Measurements from ENCODE around the gene GSTM2. TPM values are rescaled to one million over a fixed set of nuclear protein-coding genes. Genes with fewer than 3 reads are reported as not detected.

Gene GSTM2
- total and polyA plus RNA-seq, 11 donors: 20.5 to 101 (median 62.3) TPM

GRCh38 chr1:109622137-109622892 lies 45.5 kb upstream of the GSTM2 start:
- DNase-seq (no peak), ATAC-seq (no peak)
- peaks cover 0 to 16% (median 10%) of the 10 kb centered on the region in 9 donors for H3K36me3 ChIP-seq
- H3K9me3 ChIP-seq: no peaks in the 10 kb centered on the region
- WGBS, 4 donors: 88 to 92% (median 89%) methylated on average over 11 of the region's 11 CpGs
- TF ChIP-seq, protein P1, sequence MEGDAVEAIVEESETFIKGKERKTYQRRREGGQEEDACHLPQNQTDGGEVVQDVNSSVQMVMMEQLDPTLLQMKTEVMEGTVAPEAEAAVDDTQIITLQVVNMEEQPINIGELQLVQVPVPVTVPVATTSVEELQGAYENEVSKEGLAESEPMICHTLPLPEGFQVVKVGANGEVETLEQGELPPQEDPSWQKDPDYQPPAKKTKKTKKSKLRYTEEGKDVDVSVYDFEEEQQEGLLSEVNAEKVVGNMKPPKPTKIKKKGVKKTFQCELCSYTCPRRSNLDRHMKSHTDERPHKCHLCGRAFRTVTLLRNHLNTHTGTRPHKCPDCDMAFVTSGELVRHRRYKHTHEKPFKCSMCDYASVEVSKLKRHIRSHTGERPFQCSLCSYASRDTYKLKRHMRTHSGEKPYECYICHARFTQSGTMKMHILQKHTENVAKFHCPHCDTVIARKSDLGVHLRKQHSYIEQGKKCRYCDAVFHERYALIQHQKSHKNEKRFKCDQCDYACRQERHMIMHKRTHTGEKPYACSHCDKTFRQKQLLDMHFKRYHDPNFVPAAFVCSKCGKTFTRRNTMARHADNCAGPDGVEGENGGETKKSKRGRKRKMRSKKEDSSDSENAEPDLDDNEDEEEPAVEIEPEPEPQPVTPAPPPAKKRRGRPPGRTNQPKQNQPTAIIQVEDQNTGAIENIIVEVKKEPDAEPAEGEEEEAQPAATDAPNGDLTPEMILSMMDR (IDR thresholded peaks at IDR 0.05): no peak
- no peak for TF ChIP-seq POLR2A (IDR thresholded peaks at IDR 0.05)
- no peaks in the 10 kb centered on the region for H3K27me3 ChIP-seq
- peaks cover 0 to 69% (median 34%) of the 10 kb centered on the region in 12 donors for H3K4me1 ChIP-seq
- peak overlapping the region in 2 of 12 donors; percentile 74 to 86 for H3K4me3 ChIP-seq
- intact Hi-C loops (cut with DNase I): loop anchor here in 1 of 10 donors (5.0 kb wide), 1 partner anchor 75 kb away; the partner anchor contains the start of gene GNAI3
- peak overlapping the region in 1 of 12 donors; percentile 13 for H3K27ac ChIP-seq

DNA sequence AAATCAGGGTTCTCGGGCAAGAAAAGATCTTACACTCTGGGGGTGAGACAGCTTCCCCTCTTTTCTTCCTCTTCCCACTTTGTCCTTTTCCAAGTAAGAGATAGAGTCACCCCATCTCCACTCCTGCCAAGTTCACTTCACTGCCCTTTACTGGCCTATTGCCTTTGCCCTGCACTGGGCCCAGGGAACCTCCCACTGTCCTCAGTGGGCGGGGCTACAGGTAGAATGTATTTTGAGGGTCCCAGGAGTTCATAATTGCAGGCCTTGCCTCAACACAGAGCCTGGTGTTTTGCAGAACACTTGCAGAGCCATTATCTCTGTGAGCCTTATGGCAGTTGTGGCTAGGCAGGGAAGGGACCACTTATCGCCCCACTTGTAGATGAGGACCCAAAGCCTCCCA lies 45.0 kb upstream of the GSTM2 start:
- no peak for TF ChIP-seq POLR2A (IDR thresholded peaks at IDR 0.05)
- TF ChIP-seq, protein P1 (IDR thresholded peaks at IDR 0.05): no peak
- WGBS, 4 donors: 89 to 97% (median 92%) methylated on average over 3 of the region's 3 CpGs
- intact Hi-C loops (cut with DNase I): loop anchor here in 1 of 10 donors (5.0 kb wide), 1 partner anchor 76 kb away; the partner anchor contains the start of gene GNAI3
- H3K9me3 ChIP-seq: no peaks in the 10 kb centered on the region
- peaks cover 0 to 22% (median 13%) of the 10 kb centered on the region in 9 donors for H3K36me3 ChIP-seq
- no peak overlapping the region for H3K4me3 ChIP-seq
- peak overlapping the region in 1 of 12 donors; percentile 13 for H3K27ac ChIP-seq
- H3K27me3 ChIP-seq: no peaks in the 10 kb centered on the region
- ATAC-seq: no peak
- H3K4me1 ChIP-seq: peaks cover 0 to 64% (median 34%) of the 10 kb centered on the region in 12 donors
- no peak for DNase-seq

GRCh38 chr1:109623601-109624161 lies 44.2 kb upstream of the GSTM2 start:
- Histone ChIP-seq H3K27ac (peak overlapping the region in 1 of 12 donors; percentile 52), H3K36me3 (peaks cover 0 to 30% (median 21%) of the 10 kb centered on the region in 9 donors), H3K4me1 (peaks cover 0 to 58% (median 33%) of the 10 kb centered on the region in 12 donors), H3K4me3 (peak overlapping the region in 1 of 12 donors; percentile 6), H3K9me3 (no peaks in the 10 kb centered on the region), H3K27me3 (no peaks in the 10 kb centered on the region)
- ATAC-seq (no peak), DNase-seq (peak in 1 of 5 donors; percentile 56)
- no peak for TF ChIP-seq POLR2A (IDR thresholded peaks at IDR 0.05)
- TF ChIP-seq, protein P1 (IDR thresholded peaks at IDR 0.05): no peak
- intact Hi-C loops (cut with DNase I): loop anchor here in 1 of 10 donors (5.0 kb wide), 1 partner anchor 76 kb away; the partner anchor contains the start of gene GNAI3
- WGBS, 4 donors: 79 to 81% (median 79%) methylated on average over 10 to 11 of the region's 11 CpGs

All from heart left ventricle (tissue), 16 donors.